Stimulated activated CD4-positive, alpha-beta T cell treated with anti-CD3 and anti-CD28 coated beads, Interleukin-4, amount 100 ng/mL, for 48 hours (primary cell): ENCODE data around the gene PCCA.
"Not testable (repeated sequence)": the region's sequence is repeated elsewhere in the genome, so short reads cannot be mapped to it uniquely, and the experiment has no call there.

Experiments
- DNase-seq, 2 donors: peaks; one replicate each; pipeline ENCODE4 v3.0.0-alpha.2; 2020; ENCODE audit warnings: low read depth in 2 of 2

The PCCA gene

GRCh38 chr13:100510208-100510957 lies 421.5 kb downstream of the PCCA start:
- no peak for DNase-seq

- no peak for DNase-seq
These were observed 422.6 kb downstream of the PCCA start for GRCh38 chr13:100511466-100511865.

- DNase-seq, result no peak
These were observed 423.5 kb downstream of the PCCA start for GRCh38 chr13:100512422-100512821.

GRCh38 chr13:100513171-100513570 lies 424.3 kb downstream of the PCCA start:
- no peak for DNase-seq

- no peak for DNase-seq
These were observed 425.2 kb downstream of the PCCA start for GRCh38 chr13:100513987-100514670.

- DNase-seq, result peak; percentile 46 to 57
These were observed 426.0 kb downstream of the PCCA start for GRCh38 chr13:100514788-100515409.

- DNase-seq, result no peak
These were observed 426.5 kb downstream of the PCCA start for GRCh38 chr13:100515410-100515800.

- DNase-seq, result no peak
These were observed 428.2 kb downstream of the PCCA start for GRCh38 chr13:100517135-100517534.

GRCh38 chr13:100517728-100518127 lies 428.8 kb downstream of the PCCA start:
- DNase-seq, result no peak

- DNase-seq, result no peak
These were observed 429.6 kb downstream of the PCCA start for GRCh38 chr13:100518394-100519062.

GRCh38 chr13:100519626-100520025 lies 430.7 kb downstream of the PCCA start:
- DNase-seq, result no peak

GRCh38 chr13:100520936-100521850 lies 432.3 kb downstream of the PCCA start:
- DNase-seq, result no peak

GRCh38 chr13:100521851-100522617 lies 433.1 kb downstream of the PCCA start:
- DNase-seq, result no peak

GRCh38 chr13:100522618-100523309 lies 433.9 kb downstream of the PCCA start:
- no peak for DNase-seq

- DNase-seq, result no peak
These were observed 434.5 kb downstream of the PCCA start for GRCh38 chr13:100523411-100523810.

- DNase-seq, result no peak
These were observed 435.1 kb downstream of the PCCA start for GRCh38 chr13:100523981-100524386.

- DNase-seq, result not testable (repeated sequence)
These were observed 435.8 kb downstream of the PCCA start for GRCh38 chr13:100524688-100525087.

- no peak for DNase-seq
These were observed 436.8 kb downstream of the PCCA start for GRCh38 chr13:100525453-100526317.
